Measurements from ENCODE around the gene RPN1.

GRCh38 chr3:128585974-128586373 is 64.6 kb downstream of the RPN1 start:
- TF ChIP-seq CTCF (IDR thresholded peaks at IDR 0.05; ENCODE audit: insufficient read depth, low read depth, low read length): no peak
- TF ChIP-seq EZH2 (IDR thresholded peaks at IDR 0.05; ENCODE audit: insufficient read depth, low read length): no peak

All from astrocyte (in vitro differentiated cells and primary cell).